Activated CD4-positive, alpha-beta memory T cell treated with anti-CD3 and anti-CD28 coated beads, Interleukin-2, amount 10 ng/mL, durations not matched to agents 7 days and 5 days (primary cell): ENCODE data around the gene KLRK1. TPM values are rescaled to one million over a fixed set of nuclear protein-coding genes. Genes with fewer than 3 reads are reported as not detected.
"Not testable (repeated sequence)": the region's sequence is repeated elsewhere in the genome, so short reads cannot be mapped to it uniquely, and the experiment has no call there.

Experiments used
- CTCF ChIA-PET: fragments of 350-600 bp; sonication (Branson Sonifier 250); formaldehyde crosslinking; loops from one replicate; lab custom pipeline; 2021; ENCODE audit warnings: antibody characterized with exemption, inconsistent platforms; lab: Charles Lee
- POLR2A ChIA-PET: fragments of 350-600 bp; sonication (Branson Sonifier 250); formaldehyde crosslinking; loops from one replicate; lab custom pipeline; 2021; ENCODE audit warnings: antibody characterized with exemption; lab: Charles Lee
- DNase-seq: peaks from one replicate; pipeline ENCODE4 v3.0.0-alpha.2; 2020
- H3K27ac Mint-ChIP-seq: one replicate; pipeline ENCODE4 v1.8.0; 2021; ENCODE audit warnings: mild to moderate bottlenecking, mixed read lengths
- H3K27me3 Mint-ChIP-seq: one replicate; pipeline ENCODE4 v1.8.0; 2021; ENCODE audit warnings: mixed read lengths
- H3K36me3 Mint-ChIP-seq: one replicate; pipeline ENCODE4 v1.8.0; 2021; ENCODE audit warnings: low read depth, mixed read lengths
- H3K4me1 Mint-ChIP-seq: one replicate; pipeline ENCODE4 v1.8.0; 2021; ENCODE audit warnings: mixed read lengths
- H3K4me3 Mint-ChIP-seq: one replicate; pipeline ENCODE4 v1.8.0; 2021; ENCODE audit warnings: mild to moderate bottlenecking, mixed read lengths
- H3K9me3 Mint-ChIP-seq: one replicate; pipeline ENCODE4 v1.8.0; 2021; ENCODE audit warnings: mixed read lengths
- total RNA-seq, 2 experiments: library from RNA; stranded (reverse); gene quantifications; one replicate each; pipeline ENCODE4 v1.2.3, GENCODE V29; 2021

KLRK1 gene
- total RNA-seq, 2 experiments from 2014 or later, result 0.43 to 0.93 TPM

DNA sequence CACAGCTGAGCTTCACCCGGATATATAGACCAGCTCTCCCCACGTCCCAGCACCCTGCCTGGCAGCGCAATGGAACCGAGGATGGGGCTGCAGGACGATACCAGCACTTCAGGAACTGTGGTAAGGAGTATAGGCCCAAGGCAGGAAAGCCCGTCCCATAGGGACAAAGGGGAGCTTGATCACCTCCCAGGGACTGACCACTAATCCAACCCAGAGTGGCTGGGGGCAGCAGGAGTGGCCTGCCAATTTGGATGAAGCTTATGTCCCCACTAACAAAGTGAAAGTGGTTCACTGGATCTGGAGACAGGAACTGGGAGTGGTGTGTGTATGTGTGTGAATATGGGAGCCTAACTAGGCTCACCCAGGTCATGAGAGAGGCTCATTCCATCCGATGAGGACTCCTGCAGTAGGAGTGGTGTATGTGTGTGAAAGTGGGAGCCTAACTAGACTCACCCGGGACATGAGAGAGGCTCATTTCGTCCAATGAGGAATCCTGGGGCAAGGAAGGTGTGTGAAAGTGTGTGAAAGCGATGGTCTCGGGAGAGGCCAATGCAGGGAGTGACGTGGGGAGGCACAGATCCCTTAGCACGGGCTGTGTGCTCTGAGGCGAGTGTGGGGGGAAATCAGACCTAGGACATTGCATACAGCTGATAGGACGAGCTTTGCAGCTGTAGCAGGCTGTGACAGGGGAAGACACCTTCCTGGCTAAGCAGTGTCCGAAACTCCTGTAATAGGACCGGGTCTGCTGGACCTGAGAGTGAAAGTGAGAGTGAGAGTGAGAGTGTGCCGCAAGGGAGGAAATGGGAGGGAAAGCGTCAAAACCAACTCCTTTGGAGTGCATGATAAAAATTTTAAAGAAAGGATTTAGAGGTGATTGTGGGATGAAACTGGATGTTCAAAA is 25.7 kb downstream of the KLRK1 start:
- DNase-seq, result peak; percentile 21
- no peak overlapping the region for H3K27ac Mint-ChIP-seq
- H3K9me3 Mint-ChIP-seq, result peaks cover 5% of the 10 kb centered on the region
- CTCF ChIA-PET, result no interaction called here
- H3K27me3 Mint-ChIP-seq, result peaks cover 42% of the 10 kb centered on the region
- no peak overlapping the region for H3K4me3 Mint-ChIP-seq
- peaks cover 6% of the 10 kb centered on the region for H3K36me3 Mint-ChIP-seq
- H3K4me1 Mint-ChIP-seq, result no peaks in the 10 kb centered on the region
- POLR2A ChIA-PET, result no interaction called here

DNA sequence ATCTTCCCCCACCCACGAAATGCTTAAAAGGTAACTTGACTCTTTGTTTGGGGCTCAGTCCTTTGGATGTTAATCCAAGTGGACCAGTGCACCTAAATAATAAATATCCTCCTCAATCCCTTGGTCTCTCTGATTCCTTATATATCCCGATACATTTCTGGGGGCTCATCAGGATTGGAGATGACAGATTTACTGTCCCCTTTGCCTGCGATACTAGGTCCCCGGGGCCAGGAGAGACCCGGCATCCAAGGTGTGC is 26.3 kb downstream of the KLRK1 start:
- no peak for DNase-seq
- Mint-ChIP-seq H3K9me3 (peaks cover 5% of the 10 kb centered on the region), H3K27ac (no peak overlapping the region), H3K27me3 (peaks cover 39% of the 10 kb centered on the region), H3K36me3 (peaks cover 6% of the 10 kb centered on the region), H3K4me1 (no peaks in the 10 kb centered on the region), H3K4me3 (no peak overlapping the region)
- ChIA-PET POLR2A (no interaction called here), CTCF (no interaction called here)

DNA sequence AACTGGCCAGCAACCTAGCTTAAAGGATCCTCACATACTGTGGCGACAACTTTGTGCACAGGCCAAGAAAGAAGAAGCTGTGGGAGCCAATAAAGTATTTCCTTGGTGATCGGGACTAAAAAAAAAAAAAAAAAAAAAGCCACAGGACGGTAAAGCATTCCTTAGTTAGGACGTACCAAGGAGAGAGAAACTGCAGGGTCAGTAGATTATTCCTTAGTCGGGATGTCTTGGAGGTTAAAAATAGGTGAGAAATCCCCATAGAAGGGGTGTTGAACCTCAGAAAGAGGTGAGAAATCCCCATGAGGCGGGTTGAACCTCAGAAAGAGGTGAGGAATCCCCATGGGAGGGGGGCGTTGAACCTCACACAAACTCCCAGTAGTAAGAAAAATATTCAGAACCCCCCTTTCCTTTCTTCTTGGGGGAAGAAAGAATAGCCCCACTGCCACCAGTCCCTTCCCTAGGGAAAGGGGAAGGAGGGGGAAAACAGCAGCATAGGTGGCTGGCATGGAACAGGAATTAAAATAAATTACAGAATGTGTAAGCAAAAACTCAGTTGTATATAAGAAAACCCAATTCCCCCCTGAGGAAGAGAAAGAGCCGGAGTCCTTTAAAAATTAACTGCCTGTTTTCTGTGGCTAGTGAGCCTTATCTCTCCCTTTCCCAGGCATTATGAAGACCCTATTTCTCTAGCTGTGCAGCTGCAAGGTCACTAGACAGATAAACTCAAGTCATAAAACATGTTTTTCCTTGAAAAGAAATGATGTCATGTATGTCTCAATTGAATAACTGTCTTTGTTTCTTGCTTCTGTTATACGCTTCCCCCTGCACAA is 26.8 kb downstream of the KLRK1 start:
- no peaks in the 10 kb centered on the region for H3K4me1 Mint-ChIP-seq
- H3K9me3 Mint-ChIP-seq, result peaks cover 2% of the 10 kb centered on the region
- ChIA-PET CTCF (interaction anchor here (0.7 kb wide), 1 partner anchor 304 kb away, joined by 3 read pairs; no protein-coding TSS in a partner anchor), POLR2A (no interaction called here)
- no peak overlapping the region for H3K27ac Mint-ChIP-seq
- no peak overlapping the region for H3K4me3 Mint-ChIP-seq
- no peak for DNase-seq
- peaks cover 2% of the 10 kb centered on the region for H3K36me3 Mint-ChIP-seq
- H3K27me3 Mint-ChIP-seq, result peaks cover 35% of the 10 kb centered on the region

DNA sequence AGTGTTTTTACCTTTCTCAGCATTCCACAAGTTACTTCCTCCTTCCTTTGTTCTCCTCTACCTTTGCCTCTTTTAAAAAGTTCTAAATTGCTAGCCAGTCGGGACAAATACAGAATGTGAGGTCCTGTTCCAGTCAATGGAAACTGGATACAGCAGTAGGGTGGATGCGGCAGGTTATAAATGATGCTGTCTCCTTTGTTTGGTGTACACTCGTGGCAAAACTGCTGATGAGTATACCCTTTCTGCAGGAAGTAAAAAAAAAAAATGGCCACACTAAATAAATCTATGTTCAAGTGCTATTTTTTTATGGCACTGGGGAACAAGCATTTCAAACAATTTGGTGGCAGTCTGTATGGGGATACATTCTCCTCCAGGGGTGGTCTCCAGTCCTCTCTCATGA is 27.5 kb downstream of the KLRK1 start:
- H3K4me3 Mint-ChIP-seq, result no peak overlapping the region
- CTCF ChIA-PET, result interaction anchor here (0.7 kb wide), 1 partner anchor 303 kb away, joined by 3 read pairs; no protein-coding TSS in a partner anchor

DNA sequence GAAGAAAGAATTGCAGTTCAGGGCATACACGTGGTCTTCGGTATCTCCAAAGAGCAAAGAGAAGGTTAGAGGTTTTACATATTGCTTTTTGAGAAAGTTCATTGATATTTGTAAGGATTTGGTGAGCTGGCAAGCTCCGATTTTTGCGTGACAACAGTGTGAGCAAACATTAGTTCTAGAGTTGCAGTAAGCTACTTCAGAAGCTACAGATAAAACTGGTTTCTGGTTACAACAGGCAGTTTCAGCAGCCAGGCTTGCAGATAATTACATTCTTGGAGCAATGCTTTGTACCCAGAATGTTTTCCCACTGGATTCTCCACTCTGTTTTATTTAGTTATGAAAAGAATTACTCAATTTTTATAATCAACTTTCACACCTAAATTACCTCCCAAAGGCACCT is 28.2 kb downstream of the KLRK1 start:
- ChIA-PET CTCF (no interaction called here), POLR2A (no interaction called here)
- Mint-ChIP-seq H3K4me1 (no peaks in the 10 kb centered on the region), H3K27ac (no peak overlapping the region), H3K36me3 (no peaks in the 10 kb centered on the region), H3K27me3 (peaks cover 29% of the 10 kb centered on the region), H3K4me3 (no peak overlapping the region), H3K9me3 (no peaks in the 10 kb centered on the region)
- DNase-seq, result no peak

More for the DNA sequence above, 27.5 kb downstream of the KLRK1 start:
- H3K9me3 Mint-ChIP-seq, result no peaks in the 10 kb centered on the region
- H3K4me1 Mint-ChIP-seq, result no peaks in the 10 kb centered on the region
- peaks cover 29% of the 10 kb centered on the region for H3K27me3 Mint-ChIP-seq
- POLR2A ChIA-PET, result no interaction called here
- H3K27ac Mint-ChIP-seq, result no peak overlapping the region
- no peak for DNase-seq
- H3K36me3 Mint-ChIP-seq, result no peaks in the 10 kb centered on the region

DNA sequence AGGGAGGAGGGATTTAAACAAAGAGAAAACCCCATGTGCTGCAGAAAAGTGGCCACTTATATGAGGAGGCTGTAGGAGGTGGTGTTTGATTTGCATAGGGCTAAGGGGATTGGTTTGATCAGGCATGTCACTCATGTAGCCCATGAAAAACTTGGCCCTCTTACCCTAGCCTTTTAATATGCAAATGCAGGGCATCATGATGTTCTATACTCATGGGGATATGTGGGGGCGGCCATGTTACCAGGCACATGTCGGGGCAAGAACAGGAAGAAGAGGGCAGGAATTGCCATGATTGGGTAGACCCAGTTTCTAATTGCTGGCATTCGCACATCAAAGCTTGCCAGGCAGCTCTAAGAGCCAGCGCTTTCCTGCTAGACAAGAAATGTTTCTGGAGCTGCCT is 28.8 kb downstream of the KLRK1 start:
- no peak overlapping the region for H3K27ac Mint-ChIP-seq
- H3K27me3 Mint-ChIP-seq, result peaks cover 29% of the 10 kb centered on the region
- POLR2A ChIA-PET, result no interaction called here
- H3K4me1 Mint-ChIP-seq, result no peaks in the 10 kb centered on the region
- CTCF ChIA-PET, result no interaction called here
- H3K36me3 Mint-ChIP-seq, result no peaks in the 10 kb centered on the region
- DNase-seq, result no peak
- H3K4me3 Mint-ChIP-seq, result no peak overlapping the region
- no peaks in the 10 kb centered on the region for H3K9me3 Mint-ChIP-seq

DNA sequence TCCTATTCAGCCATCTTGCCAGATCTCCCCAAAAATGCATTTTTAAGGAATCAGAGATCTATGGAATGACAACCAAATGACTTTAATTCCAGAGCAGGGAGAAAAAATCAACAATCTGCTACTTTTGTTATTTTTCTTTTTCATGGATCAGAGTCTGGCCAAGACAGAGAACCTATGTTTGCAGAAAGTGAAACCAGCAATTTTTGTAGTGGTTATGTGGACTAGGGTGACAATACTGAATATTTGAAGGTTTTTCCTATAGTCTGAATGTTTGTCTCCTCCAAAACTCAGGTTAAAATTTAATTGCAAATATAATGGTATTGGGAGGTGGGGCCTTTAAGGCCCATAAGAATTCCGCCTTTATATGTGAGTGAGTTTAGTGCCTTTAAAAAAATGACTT is 30.9 kb downstream of the KLRK1 start:
- H3K4me1 Mint-ChIP-seq, result no peaks in the 10 kb centered on the region
- H3K9me3 Mint-ChIP-seq, result no peaks in the 10 kb centered on the region
- peaks cover 34% of the 10 kb centered on the region for H3K27me3 Mint-ChIP-seq
- no peak overlapping the region for H3K4me3 Mint-ChIP-seq
- no peak for DNase-seq
- CTCF ChIA-PET, result no interaction called here
- no peak overlapping the region for H3K27ac Mint-ChIP-seq
- POLR2A ChIA-PET, result no interaction called here
- H3K36me3 Mint-ChIP-seq, result no peaks in the 10 kb centered on the region

DNA sequence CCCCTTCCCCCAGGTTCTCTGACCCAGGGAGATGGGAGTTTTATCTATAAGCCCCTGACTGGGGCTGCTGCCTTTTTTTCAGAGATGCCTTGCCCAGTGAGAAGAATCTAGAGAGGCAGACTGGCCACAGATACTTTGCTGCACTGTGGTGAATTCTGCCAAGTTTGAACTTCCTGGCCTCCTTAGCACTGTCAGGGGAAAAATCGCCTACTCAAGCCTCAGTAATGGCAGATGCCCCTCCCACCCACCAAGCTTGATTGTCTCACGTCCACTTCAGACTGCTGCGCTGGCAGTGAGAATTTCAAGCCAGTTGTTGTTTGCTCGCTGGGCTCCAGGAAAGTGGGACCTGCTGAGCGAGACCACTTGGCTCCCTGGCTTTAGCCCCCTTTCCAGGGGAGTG is 31.7 kb downstream of the KLRK1 start:
- H3K27ac Mint-ChIP-seq, result no peak overlapping the region
- POLR2A ChIA-PET, result no interaction called here
- no peaks in the 10 kb centered on the region for H3K9me3 Mint-ChIP-seq
- peaks cover 35% of the 10 kb centered on the region for H3K27me3 Mint-ChIP-seq
- CTCF ChIA-PET, result no interaction called here
- no peak for DNase-seq
- no peaks in the 10 kb centered on the region for H3K4me1 Mint-ChIP-seq
- no peaks in the 10 kb centered on the region for H3K36me3 Mint-ChIP-seq
- no peak overlapping the region for H3K4me3 Mint-ChIP-seq

DNA sequence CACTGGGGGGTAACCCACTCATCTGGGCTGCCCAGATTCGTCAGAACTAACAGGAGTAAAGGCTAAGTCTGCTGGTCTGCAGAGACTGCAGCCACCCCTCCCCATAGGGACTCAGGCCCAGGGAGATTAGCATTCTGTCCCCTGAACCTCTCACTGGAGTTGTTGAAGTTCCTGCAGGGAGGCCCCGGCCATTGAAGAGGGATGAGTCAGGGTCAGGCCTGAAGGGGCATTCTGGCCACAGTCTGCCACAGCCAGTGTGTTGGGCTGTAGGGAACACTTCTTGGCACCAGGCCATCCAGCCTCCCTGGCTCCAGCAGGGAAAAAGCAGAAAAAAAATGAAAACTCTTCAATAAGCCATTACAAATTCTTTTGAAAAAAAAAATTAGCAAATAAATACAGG is 35.3 kb downstream of the KLRK1 start:
- no peaks in the 10 kb centered on the region for H3K4me1 Mint-ChIP-seq
- peaks cover 2% of the 10 kb centered on the region for H3K9me3 Mint-ChIP-seq
- H3K27ac Mint-ChIP-seq, result no peak overlapping the region
- peaks cover 31% of the 10 kb centered on the region for H3K27me3 Mint-ChIP-seq
- CTCF ChIA-PET, result no interaction called here
- H3K36me3 Mint-ChIP-seq, result no peaks in the 10 kb centered on the region
- POLR2A ChIA-PET, result no interaction called here
- no peak overlapping the region for H3K4me3 Mint-ChIP-seq
- no peak for DNase-seq

DNA sequence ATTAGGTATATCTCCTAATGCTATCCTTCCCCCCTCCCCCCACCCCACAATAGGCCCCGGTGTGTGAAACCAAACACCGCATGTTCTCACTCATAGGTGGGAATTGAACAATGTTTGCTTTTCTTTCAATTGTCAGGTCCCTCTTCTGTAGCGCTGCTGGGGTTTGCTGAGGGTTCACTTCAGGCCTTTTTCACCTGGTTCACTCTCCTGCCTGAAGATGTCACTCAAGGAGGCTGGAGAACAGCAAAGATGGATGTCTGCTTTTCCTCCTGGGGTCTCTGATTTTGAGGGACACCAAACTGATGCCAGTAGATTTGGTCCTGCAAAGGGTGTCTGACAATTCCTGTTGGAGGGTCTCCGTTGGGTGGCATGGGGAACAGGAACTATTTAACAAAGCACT is 35.8 kb downstream of the KLRK1 start:
- no peak for DNase-seq
- H3K9me3 Mint-ChIP-seq, result peaks cover 2% of the 10 kb centered on the region
- no peaks in the 10 kb centered on the region for H3K36me3 Mint-ChIP-seq
- ChIA-PET POLR2A (no interaction called here), CTCF (no interaction called here)
- peaks cover 31% of the 10 kb centered on the region for H3K27me3 Mint-ChIP-seq
- no peak overlapping the region for H3K27ac Mint-ChIP-seq
- H3K4me1 Mint-ChIP-seq, result no peaks in the 10 kb centered on the region
- no peak overlapping the region for H3K4me3 Mint-ChIP-seq

DNA sequence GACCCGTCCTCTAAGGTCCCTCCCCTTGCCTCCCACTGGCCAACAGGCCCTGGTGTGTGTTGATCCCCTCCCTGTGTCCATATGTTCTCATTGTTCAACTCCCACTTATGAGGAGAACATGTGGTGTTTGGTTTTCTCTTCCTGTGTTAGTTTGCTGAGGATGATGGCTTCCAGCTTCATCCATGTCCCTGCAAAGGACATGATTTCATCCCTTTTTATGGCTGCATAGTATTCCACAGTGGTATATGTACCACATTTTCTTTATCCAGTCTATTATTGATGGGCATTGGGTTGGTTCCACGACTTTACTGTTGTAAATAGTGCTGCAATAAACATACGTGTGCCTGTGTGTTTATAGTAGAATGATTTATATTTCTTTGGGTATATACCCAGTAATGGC is 38.4 kb downstream of the KLRK1 start:
- not testable (repeated sequence) for H3K9me3 Mint-ChIP-seq, H3K4me1 Mint-ChIP-seq, H3K27ac Mint-ChIP-seq

DNA sequence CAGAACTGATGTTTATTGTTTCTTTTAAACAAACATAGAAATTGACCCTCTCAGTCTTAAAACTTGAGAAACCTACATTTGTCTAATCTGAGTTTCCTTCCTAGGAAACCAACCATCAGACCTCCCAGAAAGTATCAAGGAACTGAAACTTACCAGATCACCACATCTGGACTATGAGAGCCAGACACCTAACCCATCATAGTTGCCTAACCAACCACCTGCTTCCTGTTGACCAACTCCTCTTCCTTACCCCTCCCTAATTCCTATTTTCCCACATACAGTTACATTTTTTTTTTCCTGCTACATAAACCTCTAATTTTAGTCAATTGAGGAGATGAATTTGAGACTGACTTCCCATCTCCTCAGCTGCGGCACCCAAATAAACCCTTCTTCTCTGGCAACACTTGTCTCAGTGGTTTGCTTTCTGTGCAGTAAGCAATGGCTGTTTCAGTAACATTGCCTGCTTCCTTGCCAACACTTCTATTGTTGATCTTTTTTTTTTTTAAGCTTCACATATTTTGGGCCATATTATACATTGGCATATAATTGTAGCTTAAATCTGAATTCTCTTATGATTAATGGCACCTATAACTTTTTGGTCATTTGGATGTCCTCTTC is 47.8 kb downstream of the KLRK1 start:
- POLR2A ChIA-PET, result no interaction called here
- Mint-ChIP-seq H3K27ac (no peak overlapping the region), H3K36me3 (no peaks in the 10 kb centered on the region), H3K9me3 (peaks cover 2% of the 10 kb centered on the region), H3K4me3 (no peak overlapping the region), H3K4me1 (peaks cover 5% of the 10 kb centered on the region), H3K27me3 (peaks cover 18% of the 10 kb centered on the region)
- DNase-seq, result no peak
- CTCF ChIA-PET, result no interaction called here

More for the DNA sequence above, 38.4 kb downstream of the KLRK1 start:
- H3K4me3 Mint-ChIP-seq, DNase-seq, CTCF ChIA-PET, H3K36me3 Mint-ChIP-seq, POLR2A ChIA-PET: not testable (repeated sequence)
- H3K27me3 Mint-ChIP-seq, result peaks cover 31% of the 10 kb centered on the region

DNA sequence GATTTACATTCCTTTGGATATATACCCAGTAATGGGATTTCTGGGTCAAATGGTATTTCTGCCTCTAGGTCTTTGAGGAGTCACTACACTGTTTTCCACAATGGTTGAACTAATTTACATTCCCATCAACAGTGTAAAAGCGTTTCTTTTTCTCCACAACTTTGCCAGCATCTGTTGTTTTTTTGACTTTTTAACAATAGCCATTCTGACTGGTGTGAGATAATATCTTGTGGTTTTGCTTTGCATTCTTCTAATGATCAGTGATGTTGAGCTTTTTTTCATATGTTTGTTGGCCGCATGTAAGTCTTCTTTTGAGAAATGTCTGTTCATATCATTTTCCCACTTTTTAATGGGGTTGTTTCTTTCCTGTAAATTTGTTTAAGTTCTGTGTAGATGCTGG is 48.9 kb downstream of the KLRK1 start:
- DNase-seq, POLR2A ChIA-PET, H3K27ac Mint-ChIP-seq, H3K4me1 Mint-ChIP-seq, CTCF ChIA-PET, H3K4me3 Mint-ChIP-seq, H3K9me3 Mint-ChIP-seq, H3K36me3 Mint-ChIP-seq: not testable (repeated sequence)
- peaks cover 20% of the 10 kb centered on the region for H3K27me3 Mint-ChIP-seq
